HEK293 (cell line): ENCODE results near the gene PRKCE.

Source experiments
- CTCF ChIA-PET: fragments of 350-600 bp; formaldehyde crosslinking; extraction: SDS; loops from one replicate; lab custom pipeline; 2021; ENCODE audit warnings: antibody characterized with exemption; lab: Yijun Ruan, JAX
- POLR2A ChIA-PET: fragments of 300-600 bp; formaldehyde crosslinking; extraction: SDS; loops from one replicate; lab custom pipeline; 2020; ENCODE audit warnings: antibody characterized with exemption, inconsistent platforms; lab: Yijun Ruan, JAX
- H3K27ac ChIP-seq: fragments of 200-500 bp; sonication (Bioruptor generic); 2 replicates; pipeline ENCODE4 v1.5.1; 2014; ENCODE audit warnings: low read depth, low read length, control low read depth, inconsistent platforms; ENCODE audit errors: extremely low read depth
- H3K36me3 ChIP-seq, 2 experiments: fragments of 200-500 bp in 1 of 2; sonication (Bioruptor generic) in 1 of 2; 1 replicate in 1 of 2; 2 replicates in 1 of 2; pipeline ENCODE4 v1.5.1; 2014 to 2017; ENCODE audit warnings: inconsistent platforms in 2 of 2, low read length in 2 of 2; ENCODE audit not compliant: control insufficient read depth in 2 of 2, insufficient read depth in 1 of 2
- H3K4me1 ChIP-seq: fragments of 200-500 bp; sonication (Bioruptor generic); 2 replicates; pipeline ENCODE4 v1.5.1; 2014; ENCODE audit warnings: mild to moderate bottlenecking, low read length, inconsistent platforms; ENCODE audit not compliant: control insufficient read depth, insufficient read depth
- H3K4me3 ChIP-seq: 2 replicates; pipeline ENCODE4 v1.5.1; 2011; ENCODE audit warnings: low read depth, mild to moderate bottlenecking, control low read depth, low read length, moderate library complexity
- H3K9me3 ChIP-seq: fragments of 200-500 bp; sonication (Bioruptor generic); 2 replicates; pipeline ENCODE4 v1.5.1; 2014; ENCODE audit warnings: low read depth, low read length, inconsistent platforms; ENCODE audit not compliant: control insufficient read depth, insufficient read depth
- HOXC10 ChIP-seq: sonication (generic); formaldehyde crosslinking; IDR thresholded peaks from 2 replicates; pipeline ENCODE4 v1.8.1; 2023; ENCODE audit warnings: mild to moderate bottlenecking, missing genetic modification reagents
- KLF16 ChIP-seq: fragments of 450-650 bp; formaldehyde crosslinking; IDR thresholded peaks from 2 replicates; pipeline ENCODE4 v1.5.1; 2017; ENCODE audit warnings: missing biosample characterization, missing genetic modification characterization
- SALL2 ChIP-seq: fragments of 450-650 bp; formaldehyde crosslinking; IDR thresholded peaks from 2 replicates; pipeline ENCODE4 v1.5.0; 2017; ENCODE audit warnings: missing biosample characterization, mild to moderate bottlenecking, missing genetic modification characterization, borderline replicate concordance
- YY1 ChIP-seq: fragments of 450-650 bp; formaldehyde crosslinking; IDR thresholded peaks from 2 replicates; pipeline ENCODE4 v1.5.1; 2018; ENCODE audit warnings: missing biosample characterization, missing genetic modification characterization
- ZBTB8A ChIP-seq: fragments of 450-650 bp; formaldehyde crosslinking; IDR thresholded peaks from 2 replicates; pipeline ENCODE4 v1.5.1; 2016; ENCODE audit warnings: missing biosample characterization, missing genetic modification characterization
- ZFP41 ChIP-seq: fragments of 450-650 bp; formaldehyde crosslinking; IDR thresholded peaks from 2 replicates; pipeline ENCODE4 v1.5.1; 2016; ENCODE audit warnings: missing biosample characterization, missing genetic modification characterization, borderline replicate concordance
- ZNF112 ChIP-seq: fragments of 450-650 bp; formaldehyde crosslinking; IDR thresholded peaks from 2 replicates; pipeline ENCODE4 v1.5.0; 2017; ENCODE audit warnings: missing biosample characterization, missing genetic modification characterization
- ZNF138 ChIP-seq: fragments of 450-650 bp; formaldehyde crosslinking; IDR thresholded peaks from 2 replicates; pipeline ENCODE4 v1.5.1; 2016; ENCODE audit warnings: missing biosample characterization, missing genetic modification characterization, borderline replicate concordance
- ZNF174 ChIP-seq: fragments of 450-650 bp; formaldehyde crosslinking; IDR thresholded peaks from 2 replicates; pipeline ENCODE4 v1.5.0; 2017; ENCODE audit warnings: missing biosample characterization, mild to moderate bottlenecking, missing genetic modification characterization
- ZNF266 ChIP-seq: fragments of 450-650 bp; formaldehyde crosslinking; IDR thresholded peaks from 2 replicates; pipeline ENCODE4 v1.5.1; 2016; ENCODE audit warnings: missing biosample characterization, missing genetic modification characterization, low read depth
- ZNF398 ChIP-seq: fragments of 450-650 bp; formaldehyde crosslinking; IDR thresholded peaks from 2 replicates; pipeline ENCODE4 v1.5.1; 2017; ENCODE audit warnings: missing biosample characterization, missing genetic modification characterization
- ZNF610 ChIP-seq: fragments of 450-650 bp; formaldehyde crosslinking; IDR thresholded peaks from 2 replicates; pipeline ENCODE4 v1.5.1; 2016; ENCODE audit warnings: missing biosample characterization, missing genetic modification characterization, borderline replicate concordance
- ZNF624 ChIP-seq: fragments of 450-650 bp; formaldehyde crosslinking; IDR thresholded peaks from 2 replicates; pipeline ENCODE4 v1.5.1; 2017; ENCODE audit warnings: missing biosample characterization, missing genetic modification characterization
- ZNF626 ChIP-seq: fragments of 450-650 bp; sonication (Bioruptor Pico); formaldehyde crosslinking; IDR thresholded peaks from 2 replicates; pipeline ENCODE4 v1.5.1; 2018; ENCODE audit warnings: missing biosample characterization, missing genetic modification characterization, inconsistent platforms
- ZNF660 ChIP-seq: fragments of 450-650 bp; IDR thresholded peaks from 2 replicates; pipeline ENCODE4 v1.5.1; 2018; ENCODE audit warnings: missing biosample characterization, mild to moderate bottlenecking, missing genetic modification characterization
- ZNF768 ChIP-seq: fragments of 450-650 bp; formaldehyde crosslinking; IDR thresholded peaks from 2 replicates; pipeline ENCODE4 v1.5.1; 2018; ENCODE audit warnings: missing biosample characterization, mild to moderate bottlenecking, missing genetic modification characterization
- ZNF785 ChIP-seq: fragments of 450-650 bp; formaldehyde crosslinking; IDR thresholded peaks from 2 replicates; pipeline ENCODE4 v1.5.1; 2016; ENCODE audit warnings: missing biosample characterization, missing genetic modification characterization
- ZSCAN16 ChIP-seq: fragments of 450-650 bp; formaldehyde crosslinking; IDR thresholded peaks from 2 replicates; pipeline ENCODE4 v1.5.1; 2016; ENCODE audit warnings: missing biosample characterization, missing genetic modification characterization
- TF ChIP-seq, protein P1 (sequence below): fragments of 450-650 bp; formaldehyde crosslinking; IDR thresholded peaks from 2 replicates; pipeline ENCODE4 v1.5.1; 2016; ENCODE audit warnings: missing biosample characterization, missing genetic modification characterization
- TF ChIP-seq, protein P2 (sequence below): fragments of 450-650 bp; formaldehyde crosslinking; IDR thresholded peaks from 2 replicates; pipeline ENCODE4 v1.5.0; 2017; ENCODE audit warnings: missing biosample characterization, missing genetic modification characterization, borderline replicate concordance
- TF ChIP-seq, protein P3 (sequence below): fragments of 450-650 bp; formaldehyde crosslinking; IDR thresholded peaks from 2 replicates; pipeline ENCODE4 v1.5.1; 2016; ENCODE audit warnings: missing biosample characterization, missing genetic modification characterization

The PRKCE gene

DNA sequence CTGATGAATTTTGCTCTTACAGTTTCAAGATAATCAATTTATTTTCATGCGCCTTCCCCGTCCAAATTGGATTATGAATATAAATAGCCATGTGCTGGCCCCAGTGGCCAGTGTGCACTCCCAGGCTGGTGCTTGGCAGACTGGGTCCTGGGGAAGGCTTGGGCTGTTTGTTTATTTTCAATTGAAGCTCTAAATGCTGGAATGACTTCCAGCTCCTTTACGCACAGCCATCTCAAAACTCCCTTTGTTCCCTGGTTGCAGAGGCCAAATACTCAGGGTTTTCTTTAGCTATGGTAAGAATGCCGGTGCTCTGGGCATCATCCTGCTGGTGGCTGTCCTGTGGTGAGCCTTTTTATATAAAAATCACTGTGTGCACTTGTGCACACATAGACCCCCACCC, 131.5 kb downstream of the PRKCE start (continued):
- no peak for TF ChIP-seq KLF16 (tag by site-specific recombination)
- TF ChIP-seq, protein P1, sequence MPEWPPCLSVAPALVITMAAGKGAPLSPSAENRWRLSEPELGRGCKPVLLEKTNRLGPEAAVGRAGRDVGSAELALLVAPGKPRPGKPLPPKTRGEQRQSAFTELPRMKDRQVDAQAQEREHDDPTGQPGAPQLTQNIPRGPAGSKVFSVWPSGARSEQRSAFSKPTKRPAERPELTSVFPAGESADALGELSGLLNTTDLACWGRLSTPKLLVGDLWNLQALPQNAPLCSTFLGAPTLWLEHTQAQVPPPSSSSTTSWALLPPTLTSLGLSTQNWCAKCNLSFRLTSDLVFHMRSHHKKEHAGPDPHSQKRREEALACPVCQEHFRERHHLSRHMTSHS (tag by site-specific recombination) = no peak
- no peak for TF ChIP-seq ZBTB8A (tag by site-specific recombination)
- no peak for TF ChIP-seq HOXC10 (CRISPR knock-in tag)
- TF ChIP-seq YY1 = no peak
- TF ChIP-seq, protein P2, sequence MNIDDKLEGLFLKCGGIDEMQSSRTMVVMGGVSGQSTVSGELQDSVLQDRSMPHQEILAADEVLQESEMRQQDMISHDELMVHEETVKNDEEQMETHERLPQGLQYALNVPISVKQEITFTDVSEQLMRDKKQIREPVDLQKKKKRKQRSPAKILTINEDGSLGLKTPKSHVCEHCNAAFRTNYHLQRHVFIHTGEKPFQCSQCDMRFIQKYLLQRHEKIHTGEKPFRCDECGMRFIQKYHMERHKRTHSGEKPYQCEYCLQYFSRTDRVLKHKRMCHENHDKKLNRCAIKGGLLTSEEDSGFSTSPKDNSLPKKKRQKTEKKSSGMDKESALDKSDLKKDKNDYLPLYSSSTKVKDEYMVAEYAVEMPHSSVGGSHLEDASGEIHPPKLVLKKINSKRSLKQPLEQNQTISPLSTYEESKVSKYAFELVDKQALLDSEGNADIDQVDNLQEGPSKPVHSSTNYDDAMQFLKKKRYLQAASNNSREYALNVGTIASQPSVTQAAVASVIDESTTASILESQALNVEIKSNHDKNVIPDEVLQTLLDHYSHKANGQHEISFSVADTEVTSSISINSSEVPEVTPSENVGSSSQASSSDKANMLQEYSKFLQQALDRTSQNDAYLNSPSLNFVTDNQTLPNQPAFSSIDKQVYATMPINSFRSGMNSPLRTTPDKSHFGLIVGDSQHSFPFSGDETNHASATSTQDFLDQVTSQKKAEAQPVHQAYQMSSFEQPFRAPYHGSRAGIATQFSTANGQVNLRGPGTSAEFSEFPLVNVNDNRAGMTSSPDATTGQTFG = no peak
- TF ChIP-seq ZNF112 (tag by site-specific recombination) = no peak

- Histone ChIP-seq H3K36me3 (no peaks in the 10 kb centered on the region), H3K4me3 (no peak overlapping the region), H3K4me1 (no peaks in the 10 kb centered on the region; the same call in 1 of the 2 replicates), H3K9me3 (no peaks in the 10 kb centered on the region), H3K27ac (no peak overlapping the region)
- CTCF ChIA-PET = interaction anchor here (0.6 to 1.0 kb wide), 4 partner anchors 8 to 931 kb away, joined by 3 to 5 read pairs (median 4); no protein-coding TSS in a partner anchor
- TF ChIP-seq ZNF785 (tag by site-specific recombination) = no peak
- TF ChIP-seq ZNF660 (tag by site-specific recombination) = no peak
- TF ChIP-seq ZNF138 (tag by site-specific recombination) = no peak
- TF ChIP-seq ZSCAN16 (tag by site-specific recombination) = no peak
- no peak for TF ChIP-seq ZNF768 (tag by site-specific recombination)
- no peak for TF ChIP-seq ZNF624 (tag by site-specific recombination)
- no peak for TF ChIP-seq ZNF626 (tag by site-specific recombination)
- TF ChIP-seq, protein P3, sequence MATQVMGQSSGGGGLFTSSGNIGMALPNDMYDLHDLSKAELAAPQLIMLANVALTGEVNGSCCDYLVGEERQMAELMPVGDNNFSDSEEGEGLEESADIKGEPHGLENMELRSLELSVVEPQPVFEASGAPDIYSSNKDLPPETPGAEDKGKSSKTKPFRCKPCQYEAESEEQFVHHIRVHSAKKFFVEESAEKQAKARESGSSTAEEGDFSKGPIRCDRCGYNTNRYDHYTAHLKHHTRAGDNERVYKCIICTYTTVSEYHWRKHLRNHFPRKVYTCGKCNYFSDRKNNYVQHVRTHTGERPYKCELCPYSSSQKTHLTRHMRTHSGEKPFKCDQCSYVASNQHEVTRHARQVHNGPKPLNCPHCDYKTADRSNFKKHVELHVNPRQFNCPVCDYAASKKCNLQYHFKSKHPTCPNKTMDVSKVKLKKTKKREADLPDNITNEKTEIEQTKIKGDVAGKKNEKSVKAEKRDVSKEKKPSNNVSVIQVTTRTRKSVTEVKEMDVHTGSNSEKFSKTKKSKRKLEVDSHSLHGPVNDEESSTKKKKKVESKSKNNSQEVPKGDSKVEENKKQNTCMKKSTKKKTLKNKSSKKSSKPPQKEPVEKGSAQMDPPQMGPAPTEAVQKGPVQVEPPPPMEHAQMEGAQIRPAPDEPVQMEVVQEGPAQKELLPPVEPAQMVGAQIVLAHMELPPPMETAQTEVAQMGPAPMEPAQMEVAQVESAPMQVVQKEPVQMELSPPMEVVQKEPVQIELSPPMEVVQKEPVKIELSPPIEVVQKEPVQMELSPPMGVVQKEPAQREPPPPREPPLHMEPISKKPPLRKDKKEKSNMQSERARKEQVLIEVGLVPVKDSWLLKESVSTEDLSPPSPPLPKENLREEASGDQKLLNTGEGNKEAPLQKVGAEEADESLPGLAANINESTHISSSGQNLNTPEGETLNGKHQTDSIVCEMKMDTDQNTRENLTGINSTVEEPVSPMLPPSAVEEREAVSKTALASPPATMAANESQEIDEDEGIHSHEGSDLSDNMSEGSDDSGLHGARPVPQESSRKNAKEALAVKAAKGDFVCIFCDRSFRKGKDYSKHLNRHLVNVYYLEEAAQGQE (tag by site-specific recombination) = no peak
- no peak for TF ChIP-seq ZNF610 (tag by site-specific recombination)
- TF ChIP-seq SALL2 (tag by site-specific recombination) = no peak
- TF ChIP-seq ZNF398 = no peak
- TF ChIP-seq, protein P2 = no peak
- TF ChIP-seq ZNF174 (tag by site-specific recombination) = no peak
- TF ChIP-seq ZNF266 = no peak
- TF ChIP-seq HOXC10 (CRISPR knock-in tag) = no peak
- no peak for TF ChIP-seq ZFP41 (tag by site-specific recombination)
- POLR2A ChIA-PET = no interaction called here
These were observed 134.8 kb downstream of the PRKCE start for GRCh38 chr2:45786030-45786835.
